Measurements from ENCODE around the gene MSMB.
"Not testable (repeated sequence)": the region's sequence is repeated elsewhere in the genome, so short reads cannot be mapped to it uniquely, and the experiment has no call there.

MSMB gene

DNA sequence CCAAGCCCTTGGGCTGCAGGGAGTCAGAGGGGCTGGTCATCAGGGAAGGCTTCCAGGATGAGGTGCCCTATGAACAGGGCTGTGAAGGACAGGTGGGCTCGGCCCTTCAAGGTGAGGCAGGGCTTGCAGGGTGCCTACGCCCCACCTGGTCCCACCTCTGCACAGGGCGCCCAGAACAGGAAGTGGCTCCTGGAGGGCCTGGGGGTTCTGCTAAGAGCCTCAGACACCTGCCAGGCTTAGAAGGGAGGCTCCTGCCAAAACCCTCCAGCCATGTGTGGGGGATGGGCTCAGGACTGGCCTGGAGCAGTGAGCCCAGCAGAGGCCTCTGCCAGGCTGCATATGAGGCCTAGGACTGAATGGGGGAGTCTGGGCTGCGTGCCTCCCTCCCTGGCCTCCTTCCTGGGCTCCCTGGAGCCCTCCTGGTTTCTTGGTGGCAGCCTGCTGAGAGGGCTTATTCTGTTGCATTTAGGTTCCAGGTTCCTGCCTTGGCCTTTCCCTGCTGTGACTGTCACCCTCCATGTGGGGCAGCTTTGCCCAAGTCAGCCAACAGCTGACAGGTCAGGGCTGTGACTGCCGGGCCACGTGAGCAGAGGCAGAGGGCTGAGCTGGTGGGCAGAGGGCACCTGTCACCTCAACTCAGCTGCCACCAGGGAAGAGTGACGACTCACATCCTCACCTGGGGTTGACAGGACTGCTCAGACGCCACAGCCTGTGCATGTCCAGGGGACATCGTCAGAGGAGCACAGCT is 45.2 kb upstream of the MSMB start:
- TF ChIP-seq, protein P1, sequence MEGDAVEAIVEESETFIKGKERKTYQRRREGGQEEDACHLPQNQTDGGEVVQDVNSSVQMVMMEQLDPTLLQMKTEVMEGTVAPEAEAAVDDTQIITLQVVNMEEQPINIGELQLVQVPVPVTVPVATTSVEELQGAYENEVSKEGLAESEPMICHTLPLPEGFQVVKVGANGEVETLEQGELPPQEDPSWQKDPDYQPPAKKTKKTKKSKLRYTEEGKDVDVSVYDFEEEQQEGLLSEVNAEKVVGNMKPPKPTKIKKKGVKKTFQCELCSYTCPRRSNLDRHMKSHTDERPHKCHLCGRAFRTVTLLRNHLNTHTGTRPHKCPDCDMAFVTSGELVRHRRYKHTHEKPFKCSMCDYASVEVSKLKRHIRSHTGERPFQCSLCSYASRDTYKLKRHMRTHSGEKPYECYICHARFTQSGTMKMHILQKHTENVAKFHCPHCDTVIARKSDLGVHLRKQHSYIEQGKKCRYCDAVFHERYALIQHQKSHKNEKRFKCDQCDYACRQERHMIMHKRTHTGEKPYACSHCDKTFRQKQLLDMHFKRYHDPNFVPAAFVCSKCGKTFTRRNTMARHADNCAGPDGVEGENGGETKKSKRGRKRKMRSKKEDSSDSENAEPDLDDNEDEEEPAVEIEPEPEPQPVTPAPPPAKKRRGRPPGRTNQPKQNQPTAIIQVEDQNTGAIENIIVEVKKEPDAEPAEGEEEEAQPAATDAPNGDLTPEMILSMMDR (IDR thresholded peaks at IDR 0.05; ENCODE audit: low read depth, low read length) = no peak
- TF ChIP-seq, protein P2, sequence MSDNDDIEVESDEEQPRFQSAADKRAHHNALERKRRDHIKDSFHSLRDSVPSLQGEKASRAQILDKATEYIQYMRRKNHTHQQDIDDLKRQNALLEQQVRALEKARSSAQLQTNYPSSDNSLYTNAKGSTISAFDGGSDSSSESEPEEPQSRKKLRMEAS (IDR thresholded peaks at IDR 0.05; ENCODE audit: low read depth, low read length) = no peak
- peak; percentile 61 for DNase-seq (ENCODE audit: low read depth)
- no peak overlapping the region for H3K4me3 ChIP-seq (ENCODE audit: low read depth, low read length)

DNA sequence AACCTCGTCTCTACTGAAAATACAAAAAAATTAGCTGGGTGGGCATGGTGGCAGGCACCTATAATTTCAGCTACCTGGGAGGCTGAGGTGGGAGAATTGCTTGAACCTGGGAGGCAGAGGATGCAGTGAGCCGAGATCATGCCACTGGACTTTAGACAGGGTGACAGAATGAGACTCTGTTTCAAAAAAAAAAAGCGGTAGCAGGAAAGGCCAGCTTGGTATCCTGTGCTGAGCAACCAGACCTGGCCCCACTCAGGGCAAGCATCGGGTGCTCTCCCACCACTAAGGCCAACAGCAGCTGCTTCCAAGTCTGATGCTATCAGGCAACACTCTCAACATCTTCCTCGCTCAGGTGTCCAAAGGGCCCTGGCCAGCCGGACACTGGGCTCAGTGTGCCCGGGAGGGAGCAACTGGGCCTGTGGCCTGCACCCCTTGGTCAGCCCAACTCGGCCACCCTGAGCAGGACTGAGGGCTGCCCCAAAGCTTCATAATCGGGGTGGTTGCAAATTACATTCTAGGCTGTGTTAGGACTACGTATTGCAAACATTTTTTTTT is 44.3 kb upstream of the MSMB start:
- TF ChIP-seq POLR2A (IDR thresholded peaks at IDR 0.05; ENCODE audit: extremely low read depth, insufficient read length) = no peak
- TF ChIP-seq MYC (IDR thresholded peaks at IDR 0.05; ENCODE audit: low read depth, low read length) = no peak
- TF ChIP-seq, protein P1 (IDR thresholded peaks at IDR 0.05; ENCODE audit: low read depth, low read length) = no peak
- TF ChIP-seq, protein P2 (IDR thresholded peaks at IDR 0.05; ENCODE audit: low read depth, low read length) = no peak
- H3K4me3 ChIP-seq (ENCODE audit: low read depth, low read length) = no peak overlapping the region
- DNase-seq (ENCODE audit: low read depth) = no peak

DNA sequence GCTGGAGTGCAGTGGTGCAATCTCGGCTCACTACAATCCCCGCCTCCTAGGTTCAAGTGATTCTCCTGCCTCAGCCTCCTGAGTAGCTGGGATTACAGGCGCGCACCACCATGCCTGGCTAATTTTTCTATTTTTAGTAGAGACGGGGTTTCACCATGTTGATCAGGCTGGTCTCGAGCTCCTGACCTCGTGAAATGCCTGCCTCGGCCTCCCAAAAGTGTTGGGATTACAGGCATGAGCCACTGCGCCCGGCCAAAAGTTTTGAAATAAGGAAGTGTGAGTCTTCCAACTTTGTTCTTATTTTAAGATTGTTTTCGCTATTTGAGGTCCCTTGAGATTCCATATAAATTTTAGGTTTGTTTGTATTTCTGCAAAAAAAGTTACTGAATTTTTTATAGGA is 41.3 kb upstream of the MSMB start:
- H3K4me3 ChIP-seq (ENCODE audit: low read depth, low read length); DNase-seq (ENCODE audit: low read depth): not testable (repeated sequence)

DNA sequence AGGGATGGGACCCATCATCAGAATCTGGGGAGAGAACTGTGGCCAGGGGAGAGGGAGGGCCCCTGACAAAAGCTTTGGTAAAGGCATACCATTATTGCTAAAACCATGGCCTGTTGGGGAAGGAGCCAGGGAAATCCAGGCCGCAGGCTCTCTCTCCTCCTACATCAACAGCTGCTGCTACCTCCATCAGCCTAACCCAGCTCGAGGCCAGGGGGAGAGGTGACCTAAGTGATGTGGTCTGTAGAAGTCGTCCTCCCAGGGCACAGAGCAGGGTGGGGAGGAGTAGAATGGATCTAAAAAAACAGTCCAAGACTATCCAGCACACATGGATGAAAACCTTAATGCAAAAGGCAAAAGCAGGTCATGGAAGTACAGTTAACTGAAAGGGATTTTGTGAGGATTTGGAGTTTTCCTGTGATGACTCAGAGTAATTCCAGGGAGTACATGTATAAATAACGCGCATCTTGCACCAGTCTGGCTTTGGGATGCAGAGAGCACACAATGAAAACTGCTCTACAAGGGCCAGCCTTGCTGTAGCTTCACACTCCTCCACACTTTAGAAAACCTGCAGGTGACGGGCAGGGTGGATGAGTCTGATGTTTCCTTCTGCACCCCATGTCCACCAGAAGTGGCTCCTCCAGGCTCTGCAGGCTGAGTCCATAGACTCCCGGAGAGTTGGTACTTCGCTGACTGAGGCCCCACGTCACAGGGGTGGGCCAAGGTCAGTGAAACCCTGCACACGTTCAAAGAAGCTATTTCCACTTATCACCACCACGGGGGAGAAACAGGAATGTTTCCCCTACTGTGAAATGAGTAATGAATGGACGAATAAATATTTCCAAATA is 38.5 kb upstream of the MSMB start:
- TF ChIP-seq MYC (IDR thresholded peaks at IDR 0.05; ENCODE audit: low read depth, low read length) = no peak
- TF ChIP-seq, protein P1 (IDR thresholded peaks at IDR 0.05; ENCODE audit: low read depth, low read length) = no peak
- TF ChIP-seq, protein P2 (IDR thresholded peaks at IDR 0.05; ENCODE audit: low read depth, low read length) = no peak
- no peak for TF ChIP-seq POLR2A (IDR thresholded peaks at IDR 0.05; ENCODE audit: extremely low read depth, insufficient read length)
- no peak for DNase-seq (ENCODE audit: low read depth)
- H3K4me3 ChIP-seq (ENCODE audit: low read depth, low read length) = no peak overlapping the region

DNA sequence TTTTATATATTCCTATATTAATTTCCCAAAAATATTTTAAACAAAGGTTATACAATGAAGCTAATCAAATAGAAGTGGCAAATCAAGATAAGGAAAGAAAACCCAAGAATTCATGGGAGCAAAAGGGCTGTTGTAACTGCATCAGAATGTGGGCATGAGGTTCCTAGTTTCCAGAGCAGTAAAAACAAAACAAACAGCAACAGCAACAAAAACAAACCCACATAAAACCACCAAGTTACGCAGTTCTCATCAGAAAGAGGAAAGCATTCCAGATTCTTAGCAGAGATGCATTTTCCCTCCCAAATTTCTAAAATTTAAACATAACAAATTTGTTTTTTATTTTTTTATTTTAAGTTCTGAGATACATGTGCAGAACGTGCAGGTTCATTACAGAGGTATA is 34.8 kb upstream of the MSMB start:
- no peak for TF ChIP-seq POLR2A (IDR thresholded peaks at IDR 0.05; ENCODE audit: extremely low read depth, insufficient read length)
- TF ChIP-seq, protein P1 (IDR thresholded peaks at IDR 0.05; ENCODE audit: low read depth, low read length) = no peak
- no peak for TF ChIP-seq MYC (IDR thresholded peaks at IDR 0.05; ENCODE audit: low read depth, low read length)
- TF ChIP-seq, protein P2 (IDR thresholded peaks at IDR 0.05; ENCODE audit: low read depth, low read length) = no peak
- H3K4me3 ChIP-seq (ENCODE audit: low read depth, low read length) = no peak overlapping the region
- DNase-seq (ENCODE audit: low read depth) = peak; percentile 72

Measured in NB4 (cell line).